WERI-Rb-1 (cell line): Measurements from ENCODE around the gene EMILIN3.

Source experiments
- DNase-seq: peaks from one replicate; pipeline ENCODE4 v3.0.0-alpha.2; 2020
- H3K27ac ChIP-seq: fragments of 250-450 bp; sonication (Bioruptor Pico); 2 replicates; pipeline ENCODE4 v1.5.1; 2020; ENCODE audit warnings: mild to moderate bottlenecking, moderate library complexity
- H3K27me3 ChIP-seq: fragments of 250-450 bp; sonication (Bioruptor Pico); 2 replicates; pipeline ENCODE4 v1.5.1; 2021; ENCODE audit warnings: mild to moderate bottlenecking, low read depth, moderate library complexity; ENCODE audit not compliant: insufficient read depth, severe bottlenecking
- H3K36me3 ChIP-seq: fragments of 250-450 bp; sonication (Bioruptor Pico); 2 replicates; pipeline ENCODE4 v1.5.1; 2020; ENCODE audit warnings: mild to moderate bottlenecking, moderate library complexity
- H3K4me3 ChIP-seq: 2 replicates; pipeline ENCODE4 v1.5.1; 2011; ENCODE audit warnings: low read depth, mild to moderate bottlenecking, control low read depth, low read length
- H3K9me3 ChIP-seq: fragments of 250-450 bp; sonication (Bioruptor Pico); 2 replicates; pipeline ENCODE4 v1.5.1; 2021; ENCODE audit warnings: mild to moderate bottlenecking, moderate library complexity; ENCODE audit not compliant: severe bottlenecking
- TF ChIP-seq, protein P1 (sequence below): IDR thresholded peaks from 2 replicates; pipeline ENCODE4 v1.5.1; 2011; ENCODE audit warnings: low read depth, mild to moderate bottlenecking, control low read depth, inconsistent platforms, low read length

The EMILIN3 gene

DNA sequence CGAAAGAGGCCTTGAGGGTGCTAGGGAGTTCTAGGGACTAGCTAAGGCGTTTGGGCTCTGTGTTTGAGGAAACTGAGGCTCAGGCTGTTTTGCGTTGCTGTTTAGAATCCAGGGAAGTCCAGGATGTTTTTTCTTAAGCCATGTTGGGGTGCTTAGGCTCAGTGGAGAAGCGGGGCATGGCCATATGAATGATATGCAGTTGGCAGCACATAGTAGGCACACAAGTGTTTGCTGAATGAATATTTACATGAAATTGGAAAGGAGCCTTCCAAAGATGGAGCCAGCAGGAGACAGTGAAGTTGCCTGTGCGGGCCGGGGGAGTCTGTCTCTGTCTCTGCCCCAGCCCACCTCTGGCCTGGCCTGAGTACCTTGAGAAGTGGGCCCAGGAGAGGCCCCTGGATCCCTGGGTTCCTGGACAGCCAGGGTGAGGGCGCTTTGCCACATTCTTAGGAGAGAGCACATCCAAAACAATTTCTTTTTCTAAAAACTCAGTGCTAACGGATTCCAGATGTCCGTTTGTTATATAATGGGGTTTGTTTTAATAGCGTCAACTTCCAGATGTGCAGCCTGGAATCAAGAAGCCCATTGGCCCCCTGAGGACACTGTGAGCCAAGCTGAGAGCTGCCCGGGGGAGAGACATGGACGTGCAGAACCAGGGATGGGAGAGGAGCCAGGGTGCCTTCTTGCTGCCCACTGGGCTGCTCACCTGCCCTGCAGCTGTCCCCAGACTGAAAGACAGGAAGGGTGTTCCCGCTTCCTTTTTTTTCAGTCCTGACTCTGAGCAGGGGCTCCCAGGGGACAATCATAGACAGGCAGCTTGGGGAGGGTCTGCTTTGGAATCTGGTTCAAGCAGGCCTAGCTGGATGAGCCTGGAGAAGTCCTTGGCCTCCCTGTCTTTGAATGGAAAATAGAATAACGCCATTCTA lies 20.1 kb upstream of the EMILIN3 start:
- no peak for DNase-seq
- H3K9me3 ChIP-seq, result no peaks in the 10 kb centered on the region
- no peak overlapping the region for H3K27ac ChIP-seq
- TF ChIP-seq, protein P1, sequence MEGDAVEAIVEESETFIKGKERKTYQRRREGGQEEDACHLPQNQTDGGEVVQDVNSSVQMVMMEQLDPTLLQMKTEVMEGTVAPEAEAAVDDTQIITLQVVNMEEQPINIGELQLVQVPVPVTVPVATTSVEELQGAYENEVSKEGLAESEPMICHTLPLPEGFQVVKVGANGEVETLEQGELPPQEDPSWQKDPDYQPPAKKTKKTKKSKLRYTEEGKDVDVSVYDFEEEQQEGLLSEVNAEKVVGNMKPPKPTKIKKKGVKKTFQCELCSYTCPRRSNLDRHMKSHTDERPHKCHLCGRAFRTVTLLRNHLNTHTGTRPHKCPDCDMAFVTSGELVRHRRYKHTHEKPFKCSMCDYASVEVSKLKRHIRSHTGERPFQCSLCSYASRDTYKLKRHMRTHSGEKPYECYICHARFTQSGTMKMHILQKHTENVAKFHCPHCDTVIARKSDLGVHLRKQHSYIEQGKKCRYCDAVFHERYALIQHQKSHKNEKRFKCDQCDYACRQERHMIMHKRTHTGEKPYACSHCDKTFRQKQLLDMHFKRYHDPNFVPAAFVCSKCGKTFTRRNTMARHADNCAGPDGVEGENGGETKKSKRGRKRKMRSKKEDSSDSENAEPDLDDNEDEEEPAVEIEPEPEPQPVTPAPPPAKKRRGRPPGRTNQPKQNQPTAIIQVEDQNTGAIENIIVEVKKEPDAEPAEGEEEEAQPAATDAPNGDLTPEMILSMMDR, result no peak
- no peaks in the 10 kb centered on the region for H3K27me3 ChIP-seq
- H3K36me3 ChIP-seq, result no peaks in the 10 kb centered on the region
- H3K4me3 ChIP-seq, result no peak overlapping the region

DNA sequence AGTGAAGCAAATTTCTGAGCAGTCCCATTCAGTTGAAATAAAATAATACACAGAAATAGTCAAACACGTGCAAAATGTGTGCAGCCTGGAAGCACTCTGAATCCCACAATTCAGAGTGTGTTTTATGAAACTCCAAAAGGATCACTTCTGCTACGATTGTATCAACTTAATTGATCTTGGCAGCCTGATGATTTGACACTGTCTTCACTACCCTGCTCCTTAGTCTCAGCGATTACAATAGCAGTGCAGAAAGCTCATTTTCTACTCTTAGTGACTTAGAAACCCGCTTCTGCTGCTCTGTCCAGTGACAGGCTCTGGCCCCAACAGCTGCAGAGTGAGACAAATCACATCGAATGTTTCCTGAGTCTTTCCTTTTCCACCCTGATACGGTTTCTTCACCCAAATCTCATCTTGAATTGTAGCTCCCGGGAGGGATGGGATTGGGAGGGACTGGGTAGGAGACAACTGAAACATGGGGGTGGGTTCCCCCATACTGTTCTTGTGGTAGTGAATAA lies 16.2 kb upstream of the EMILIN3 start:
- Histone ChIP-seq H3K36me3 (no peaks in the 10 kb centered on the region), H3K27ac (no peak overlapping the region), H3K27me3 (no peaks in the 10 kb centered on the region), H3K9me3 (no peaks in the 10 kb centered on the region), H3K4me3 (no peak overlapping the region)
- TF ChIP-seq, protein P1, result no peak
- no peak for DNase-seq

DNA sequence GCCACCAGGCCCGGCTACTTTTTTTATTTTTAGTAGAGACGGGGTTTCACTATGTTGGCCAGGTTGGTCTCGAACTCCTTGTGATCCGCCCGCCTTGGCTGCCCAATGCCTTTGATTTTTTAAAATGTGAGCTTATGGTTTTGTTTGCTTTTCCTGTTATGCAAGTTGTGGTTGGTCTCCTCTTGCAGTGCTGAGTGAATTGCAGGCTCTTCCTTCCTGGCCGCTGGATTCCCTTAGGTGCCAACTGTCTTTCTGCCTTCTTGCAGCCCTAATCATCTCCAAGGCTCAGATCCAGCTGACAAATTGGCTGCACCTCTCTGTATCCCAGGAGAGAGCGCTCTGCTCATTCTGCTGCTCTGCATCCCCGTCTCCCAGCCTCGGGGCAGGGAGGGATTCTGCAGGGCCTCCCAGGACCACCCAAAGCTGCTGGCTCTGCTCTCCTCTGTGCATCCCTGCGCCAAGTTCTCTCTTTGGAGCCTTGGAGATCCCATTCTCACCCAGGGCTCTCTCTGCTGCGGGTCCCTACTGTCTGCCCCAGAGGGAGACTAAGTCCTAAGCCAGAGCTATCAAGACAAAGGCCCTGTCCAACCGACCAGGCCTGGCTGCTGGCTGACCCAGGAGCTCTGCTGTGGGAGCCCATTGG lies 14.1 kb upstream of the EMILIN3 start:
- no peak for DNase-seq
- Histone ChIP-seq H3K4me3 (no peak overlapping the region), H3K36me3 (no peaks in the 10 kb centered on the region), H3K27me3 (no peaks in the 10 kb centered on the region), H3K27ac (no peak overlapping the region), H3K9me3 (no peaks in the 10 kb centered on the region)
- TF ChIP-seq, protein P1, result 0 out of 2 replicates have a peak, but pooled peaks have one; percentile 17

DNA sequence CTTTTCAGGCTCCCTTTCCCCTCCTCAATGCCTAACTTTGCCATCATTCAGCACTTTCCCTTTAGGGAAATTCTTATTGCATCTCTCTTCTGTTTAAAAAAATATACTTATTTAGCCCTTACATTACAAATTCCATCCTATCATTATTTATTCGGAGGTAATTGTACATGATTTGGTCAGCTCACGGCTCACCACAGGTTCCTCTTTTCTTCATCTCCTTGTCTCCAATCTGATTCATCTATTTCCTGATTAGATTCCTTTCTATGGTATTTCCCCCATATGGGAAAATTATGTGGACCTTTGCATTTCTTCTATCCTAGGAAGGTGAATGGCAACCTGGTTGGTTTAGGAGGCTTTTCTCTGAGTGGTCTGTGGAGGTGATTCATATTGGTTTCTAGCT lies 12.9 kb upstream of the EMILIN3 start:
- Histone ChIP-seq H3K4me3 (no peak overlapping the region), H3K27ac (no peak overlapping the region), H3K36me3 (no peaks in the 10 kb centered on the region), H3K9me3 (no peaks in the 10 kb centered on the region), H3K27me3 (no peaks in the 10 kb centered on the region)
- TF ChIP-seq, protein P1, result no peak
- DNase-seq, result no peak

DNA sequence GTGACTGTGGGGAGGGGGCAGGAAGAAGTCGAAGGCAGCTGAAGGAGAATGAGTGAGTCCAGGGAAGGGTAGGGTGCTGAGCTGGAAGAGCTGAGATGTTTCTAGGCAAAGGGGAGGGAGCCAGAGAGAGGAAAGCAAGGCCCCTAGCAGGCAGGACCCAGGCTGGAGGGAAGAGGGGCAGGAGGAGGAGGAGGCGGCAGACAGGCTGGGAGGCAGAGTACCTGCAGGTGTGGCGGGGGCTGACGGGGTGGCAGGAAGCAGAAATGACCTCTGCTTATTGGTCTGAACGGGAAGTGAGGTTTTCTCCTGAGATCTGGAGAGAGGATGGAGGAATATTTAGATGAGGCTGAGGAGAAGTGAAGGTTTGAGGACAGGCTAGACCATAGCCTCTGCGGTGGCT lies 10.7 kb upstream of the EMILIN3 start:
- H3K36me3 ChIP-seq, result no peaks in the 10 kb centered on the region
- H3K27me3 ChIP-seq, result no peaks in the 10 kb centered on the region
- H3K4me3 ChIP-seq, result no peak overlapping the region
- H3K27ac ChIP-seq, result no peak overlapping the region
- H3K9me3 ChIP-seq, result no peaks in the 10 kb centered on the region
- DNase-seq, result no peak
- TF ChIP-seq, protein P1, result no peak
